Measurements from ENCODE around the gene ABCE1.

- TF ChIP-seq, protein P1, sequence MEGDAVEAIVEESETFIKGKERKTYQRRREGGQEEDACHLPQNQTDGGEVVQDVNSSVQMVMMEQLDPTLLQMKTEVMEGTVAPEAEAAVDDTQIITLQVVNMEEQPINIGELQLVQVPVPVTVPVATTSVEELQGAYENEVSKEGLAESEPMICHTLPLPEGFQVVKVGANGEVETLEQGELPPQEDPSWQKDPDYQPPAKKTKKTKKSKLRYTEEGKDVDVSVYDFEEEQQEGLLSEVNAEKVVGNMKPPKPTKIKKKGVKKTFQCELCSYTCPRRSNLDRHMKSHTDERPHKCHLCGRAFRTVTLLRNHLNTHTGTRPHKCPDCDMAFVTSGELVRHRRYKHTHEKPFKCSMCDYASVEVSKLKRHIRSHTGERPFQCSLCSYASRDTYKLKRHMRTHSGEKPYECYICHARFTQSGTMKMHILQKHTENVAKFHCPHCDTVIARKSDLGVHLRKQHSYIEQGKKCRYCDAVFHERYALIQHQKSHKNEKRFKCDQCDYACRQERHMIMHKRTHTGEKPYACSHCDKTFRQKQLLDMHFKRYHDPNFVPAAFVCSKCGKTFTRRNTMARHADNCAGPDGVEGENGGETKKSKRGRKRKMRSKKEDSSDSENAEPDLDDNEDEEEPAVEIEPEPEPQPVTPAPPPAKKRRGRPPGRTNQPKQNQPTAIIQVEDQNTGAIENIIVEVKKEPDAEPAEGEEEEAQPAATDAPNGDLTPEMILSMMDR (conservative IDR thresholded peaks at IDR 0.05; ENCODE audit: low read length) = no peak
- TF ChIP-seq EZH2phosphoT487 (IDR thresholded peaks at IDR 0.05; ENCODE audit: borderline replicate concordance, low read depth, low read length) = no peak
Measured at GRCh38 chr4:145131848-145132247, 33.7 kb downstream of the ABCE1 start.

Data from OCI-LY7 (cell line).